ENCODE measurements around the gene SLC25A39. TPM values are rescaled to one million over a fixed set of nuclear protein-coding genes. Genes with fewer than 3 reads are reported as not detected.

SLC25A39 gene
- total and polyA plus RNA-seq, 2 of the 4 experiments (the other 2 are of a cell fraction), result 49.1 to 99.7 TPM

GRCh38 chr17:44354582-44355561, 30.2 kb upstream of the SLC25A39 start:
- H3K56ac ChIP-seq (ENCODE audit: extremely low read depth, insufficient read depth, low read length), result no peak overlapping the region
- BruUV-seq (replicated peaks), result no TSS peak
- H3K9me1 ChIP-seq (ENCODE audit: insufficient read depth, low read length), result no peaks in the 10 kb centered on the region
- no peak overlapping the region for H4K8ac ChIP-seq (ENCODE audit: low read depth in 2 of 2, low read length in 2 of 2)
- no peak overlapping the region for H3K27ac ChIP-seq (ENCODE audit: insufficient read depth, low read length)
- POLR2A ChIA-PET (ENCODE audit: unreplicated experiment), result no interaction called here
- no peak overlapping the region for H3K4ac ChIP-seq (ENCODE audit: low read depth, low read length)
- no peak overlapping the region for H4K91ac ChIP-seq (ENCODE audit: insufficient read depth, low read depth, low read length)
- in situ Hi-C loops (cut with MboI; ENCODE audit: low sequenced_read_pairs), result no loop called here
- dilution Hi-C loops (cut with HindIII; ENCODE audit: low sequenced_read_pairs, unreplicated experiment), result no loop called here
- no peaks in the 10 kb centered on the region for H3K4me1 ChIP-seq (ENCODE audit: control insufficient read depth, insufficient read depth, low read length)
- H3K4me2 ChIP-seq (ENCODE audit: low read depth, low read length), result no peak overlapping the region
- H2AFZ ChIP-seq (replicated peaks; ENCODE audit: low read length, poor library complexity), result peak overlapping the region; percentile 32
- peaks cover 8% of the 10 kb centered on the region; the same call in 1 of the 2 replicates for H4K20me1 ChIP-seq (ENCODE audit: insufficient read depth, low read length)
- H2AK5ac ChIP-seq (ENCODE audit: low read depth, low read length), result no peak overlapping the region
- CTCF ChIA-PET, result interaction anchor here (0.5 kb wide), 1 partner anchor 333 kb away, joined by 4 read pairs; no protein-coding TSS in a partner anchor
- H3K27me3 ChIP-seq (ENCODE audit: control insufficient read depth, insufficient read depth, low read length), result no peaks in the 10 kb centered on the region
- no peak overlapping the region for H3K9ac ChIP-seq (ENCODE audit: low read depth, low read length)
- no peak overlapping the region for H2AK9ac ChIP-seq (replicated peaks; ENCODE audit: low read depth, low read length, poor library complexity)
- H2BK5ac ChIP-seq (ENCODE audit: low read depth, low read length, poor library complexity, severe bottlenecking), result no peak overlapping the region
- no peak overlapping the region for H4K5ac ChIP-seq (ENCODE audit: low read depth, low read length)
- no peak overlapping the region for H3K23ac ChIP-seq (ENCODE audit: low read depth, low read length)
- 80% methylated on average over 43 of the region's 77 CpGs; no CpG with 5 or more reads in 1 of the 2 experiments for WGBS, 2 experiments (ENCODE audit: extremely low coverage in 2 of 2, insufficient read length in 1 of 2)
- no peaks in the 10 kb centered on the region for H3K9me3 ChIP-seq (ENCODE audit: control insufficient read depth, insufficient read depth, low read length)
- H3K14ac ChIP-seq (replicated peaks; ENCODE audit: low read depth, low read length), result no peak overlapping the region
- peaks cover 0 to 6% of the 10 kb centered on the region in 2 experiments; a peak in 1 of 4 replicates for H3K79me1 ChIP-seq (ENCODE audit: low read depth in 1 of 2, low read length in 2 of 2)
- intact Hi-C loops (cut with micrococcal nuclease), result no loop called here
- DNase-seq (no peak), ATAC-seq (ENCODE audit: low read depth) (no peak)
- H3K4me3 ChIP-seq (ENCODE audit: insufficient read depth, low read depth, low read length), result no peak overlapping the region
- no peak overlapping the region for H2BK120ac ChIP-seq (ENCODE audit: low read depth, low read length)
- peaks cover 39% of the 10 kb centered on the region for H3K36me3 ChIP-seq (ENCODE audit: control insufficient read depth, insufficient read depth, low read length)
- H2BK15ac ChIP-seq (ENCODE audit: low read depth, low read length), result no peak overlapping the region
- H2BK20ac ChIP-seq (ENCODE audit: low read depth, low read length), result no peak overlapping the region
- H3K18ac ChIP-seq (ENCODE audit: low read depth, low read length), result no peak overlapping the region
- TF ChIP-seq CEBPB (IDR thresholded peaks at IDR 0.05; ENCODE audit: low read depth, low read length) (no peak), FOS (IDR thresholded peaks at IDR 0.05; ENCODE audit: low read depth, low read length) (no peak), POLR2A (IDR thresholded peaks at IDR 0.05; ENCODE audit: low read depth, low read length) (no peak), CHD1 (IDR thresholded peaks at IDR 0.05; ENCODE audit: low read depth, low read length) (no peak), USF2 (IDR thresholded peaks at IDR 0.05; ENCODE audit: low read depth, low read length) (no peak), RFX5 (IDR thresholded peaks at IDR 0.05; ENCODE audit: low read depth, low read length) (no peak), SMC3 (IDR thresholded peaks at IDR 0.05; ENCODE audit: low read depth, low read length) (no peak), MAFK (IDR thresholded peaks at IDR 0.05; ENCODE audit: low read depth, low read length) (no peak), BHLHE40 (IDR thresholded peaks at IDR 0.05; ENCODE audit: low read depth, low read length) (no peak), ELK1 (IDR thresholded peaks at IDR 0.05; ENCODE audit: borderline replicate concordance, low read depth, low read length) (no peak), RAD21 (IDR thresholded peaks at IDR 0.05; ENCODE audit: low read length) (no peak), RCOR1 (IDR thresholded peaks at IDR 0.05; ENCODE audit: insufficient replicate concordance, low read length) (no peak), MXI1 (IDR thresholded peaks at IDR 0.05; ENCODE audit: borderline replicate concordance, low read depth, low read length) (no peak)
- TF ChIP-seq, protein P1, sequence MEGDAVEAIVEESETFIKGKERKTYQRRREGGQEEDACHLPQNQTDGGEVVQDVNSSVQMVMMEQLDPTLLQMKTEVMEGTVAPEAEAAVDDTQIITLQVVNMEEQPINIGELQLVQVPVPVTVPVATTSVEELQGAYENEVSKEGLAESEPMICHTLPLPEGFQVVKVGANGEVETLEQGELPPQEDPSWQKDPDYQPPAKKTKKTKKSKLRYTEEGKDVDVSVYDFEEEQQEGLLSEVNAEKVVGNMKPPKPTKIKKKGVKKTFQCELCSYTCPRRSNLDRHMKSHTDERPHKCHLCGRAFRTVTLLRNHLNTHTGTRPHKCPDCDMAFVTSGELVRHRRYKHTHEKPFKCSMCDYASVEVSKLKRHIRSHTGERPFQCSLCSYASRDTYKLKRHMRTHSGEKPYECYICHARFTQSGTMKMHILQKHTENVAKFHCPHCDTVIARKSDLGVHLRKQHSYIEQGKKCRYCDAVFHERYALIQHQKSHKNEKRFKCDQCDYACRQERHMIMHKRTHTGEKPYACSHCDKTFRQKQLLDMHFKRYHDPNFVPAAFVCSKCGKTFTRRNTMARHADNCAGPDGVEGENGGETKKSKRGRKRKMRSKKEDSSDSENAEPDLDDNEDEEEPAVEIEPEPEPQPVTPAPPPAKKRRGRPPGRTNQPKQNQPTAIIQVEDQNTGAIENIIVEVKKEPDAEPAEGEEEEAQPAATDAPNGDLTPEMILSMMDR (conservative IDR thresholded peaks at IDR 0.05; ENCODE audit: low read depth, low read length), result no peak; the same call in 1 of the 2 replicates

All from IMR-90 (cell line).